Tibial nerve (tissue), 4 donors: ENCODE measurements around the gene IQUB. TPM values are rescaled to one million over a fixed set of nuclear protein-coding genes. Genes with fewer than 3 reads are reported as not detected.
"Not testable (repeated sequence)": the region's sequence is repeated elsewhere in the genome, so short reads cannot be mapped to it uniquely, and the experiment has no call there.

Experiments
- DNase-seq, 2 donors: peaks; one replicate each; pipeline ENCODE4 v3.0.0-alpha.2; 2019; ENCODE audit warnings: low spot score in 2 of 2
- H3K27ac ChIP-seq, 4 donors: fragments of 200-600 bp; sonication (generic) in 3 of 4; one replicate each; pipeline ENCODE4 v1.5.1; 2017 to 2019; ENCODE audit warnings: mild to moderate bottlenecking in 1 of 4
- H3K27me3 ChIP-seq, 2 donors: fragments of 200-600 bp; sonication (generic) in 1 of 2; one replicate each; pipeline versions ENCODE4 v1.5.1 to v1.6.0; 2017 to 2019
- H3K36me3 ChIP-seq, 3 donors: fragments of 200-600 bp; sonication (generic); one replicate each; pipeline ENCODE4 v1.5.1; 2018 to 2019
- H3K4me1 ChIP-seq, 4 donors: fragments of 200-600 bp; sonication (generic) in 3 of 4; one replicate each; pipeline ENCODE4 v1.5.1; 2017 to 2019
- H3K4me3 ChIP-seq, 4 donors: fragments of 200-600 bp; sonication (generic) in 3 of 4; one replicate each; pipeline ENCODE4 v1.5.1; 2017 to 2019; ENCODE audit warnings: mild to moderate bottlenecking in 1 of 4, moderate library complexity in 1 of 4
- H3K9me3 ChIP-seq, 4 donors: fragments of 200-600 bp; sonication (generic) in 3 of 4; one replicate each; pipeline ENCODE4 v1.5.1; 2017 to 2019
- EP300 ChIP-seq, 2 donors: sonication (generic); formaldehyde crosslinking; IDR thresholded peaks; one replicate each; pipeline ENCODE4 v1.6.1; 2017; ENCODE audit warnings: antibody characterized with exemption in 2 of 2, mild to moderate bottlenecking in 1 of 2
- POLR2A ChIP-seq, 2 donors: fragments of 450-650 bp; IDR thresholded peaks; one replicate each; pipeline ENCODE4 v1.6.1; 2017; ENCODE audit warnings: antibody characterized with exemption in 2 of 2, mild to moderate bottlenecking in 2 of 2, moderate library complexity in 2 of 2
- WGBS, 2 donors: methylation state at CpG; one replicate each; pipeline ENCODE4 v1.1.5; 2018; 5-methylcytosine and 5-hydroxymethylcytosine counted together
- total RNA-seq, 4 donors: library from RNA; depleted of rRNA; stranded (reverse); fragments of >200 nt; gene quantifications; one replicate each; pipeline ENCODE4 v1.1.0, GENCODE V29; 2016
- TF ChIP-seq, protein P1 (sequence below), 5 experiments: fragments of 200-600 bp in 3 of 5; fragments of 450-650 bp in 2 of 5; sonication (generic) in 3 of 5; IDR thresholded peaks; one replicate each; pipeline ENCODE4 v1.5.1; 2016 to 2019; ENCODE audit warnings: antibody characterized with exemption in 5 of 5, mild to moderate bottlenecking in 3 of 5, moderate library complexity in 2 of 5

Gene IQUB
- total RNA-seq, 4 donors from 2014 or later: 1.8 to 5.4 (median 2.8) TPM

- peak overlapping the region in 3 of 4 donors; percentile 14 to 95 (median 88) for H3K27ac ChIP-seq
- no peaks in the 10 kb centered on the region for H3K9me3 ChIP-seq
- H3K27me3 ChIP-seq: no peaks in the 10 kb centered on the region
- peak overlapping the region; percentile 50 to 70 (median 60) for H3K4me3 ChIP-seq
- TF ChIP-seq, protein P1, sequence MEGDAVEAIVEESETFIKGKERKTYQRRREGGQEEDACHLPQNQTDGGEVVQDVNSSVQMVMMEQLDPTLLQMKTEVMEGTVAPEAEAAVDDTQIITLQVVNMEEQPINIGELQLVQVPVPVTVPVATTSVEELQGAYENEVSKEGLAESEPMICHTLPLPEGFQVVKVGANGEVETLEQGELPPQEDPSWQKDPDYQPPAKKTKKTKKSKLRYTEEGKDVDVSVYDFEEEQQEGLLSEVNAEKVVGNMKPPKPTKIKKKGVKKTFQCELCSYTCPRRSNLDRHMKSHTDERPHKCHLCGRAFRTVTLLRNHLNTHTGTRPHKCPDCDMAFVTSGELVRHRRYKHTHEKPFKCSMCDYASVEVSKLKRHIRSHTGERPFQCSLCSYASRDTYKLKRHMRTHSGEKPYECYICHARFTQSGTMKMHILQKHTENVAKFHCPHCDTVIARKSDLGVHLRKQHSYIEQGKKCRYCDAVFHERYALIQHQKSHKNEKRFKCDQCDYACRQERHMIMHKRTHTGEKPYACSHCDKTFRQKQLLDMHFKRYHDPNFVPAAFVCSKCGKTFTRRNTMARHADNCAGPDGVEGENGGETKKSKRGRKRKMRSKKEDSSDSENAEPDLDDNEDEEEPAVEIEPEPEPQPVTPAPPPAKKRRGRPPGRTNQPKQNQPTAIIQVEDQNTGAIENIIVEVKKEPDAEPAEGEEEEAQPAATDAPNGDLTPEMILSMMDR (IDR thresholded peaks at IDR 0.05): no peak
- TF ChIP-seq EP300 (IDR thresholded peaks at IDR 0.05) (no peak), POLR2A (IDR thresholded peaks at IDR 0.05) (no peak)
- no peaks in the 10 kb centered on the region for H3K36me3 ChIP-seq
- H3K4me1 ChIP-seq: peaks cover 0 to 24% (median 2%) of the 10 kb centered on the region in 4 donors
- DNase-seq: peak in 1 of 2 donors; percentile 7
- WGBS, 2 donors: 5 to 6% methylated on average over 7 to 9 of the region's 9 CpGs
Observed at GRCh38 chr7:123533929-123534382, 439 bp downstream of the IQUB start.

- TF ChIP-seq POLR2A (IDR thresholded peaks at IDR 0.05) (no peak), EP300 (IDR thresholded peaks at IDR 0.05) (no peak)
- TF ChIP-seq, protein P1 (IDR thresholded peaks at IDR 0.05): no peak
- DNase-seq: no peak
- no peaks in the 10 kb centered on the region for H3K36me3 ChIP-seq
- H3K4me3 ChIP-seq: peak overlapping the region in 1 of 4 donors; percentile 69
- WGBS, 2 donors: 88 to 92% methylated on average over 3 of the region's 3 CpGs
- H3K9me3 ChIP-seq: no peaks in the 10 kb centered on the region
- H3K27ac ChIP-seq: no peak overlapping the region
- peaks cover 0 to 24% (median 2%) of the 10 kb centered on the region in 4 donors for H3K4me1 ChIP-seq
- no peaks in the 10 kb centered on the region for H3K27me3 ChIP-seq
Observed at GRCh38 chr7:123533553-123533917, 860 bp downstream of the IQUB start.

DNA sequence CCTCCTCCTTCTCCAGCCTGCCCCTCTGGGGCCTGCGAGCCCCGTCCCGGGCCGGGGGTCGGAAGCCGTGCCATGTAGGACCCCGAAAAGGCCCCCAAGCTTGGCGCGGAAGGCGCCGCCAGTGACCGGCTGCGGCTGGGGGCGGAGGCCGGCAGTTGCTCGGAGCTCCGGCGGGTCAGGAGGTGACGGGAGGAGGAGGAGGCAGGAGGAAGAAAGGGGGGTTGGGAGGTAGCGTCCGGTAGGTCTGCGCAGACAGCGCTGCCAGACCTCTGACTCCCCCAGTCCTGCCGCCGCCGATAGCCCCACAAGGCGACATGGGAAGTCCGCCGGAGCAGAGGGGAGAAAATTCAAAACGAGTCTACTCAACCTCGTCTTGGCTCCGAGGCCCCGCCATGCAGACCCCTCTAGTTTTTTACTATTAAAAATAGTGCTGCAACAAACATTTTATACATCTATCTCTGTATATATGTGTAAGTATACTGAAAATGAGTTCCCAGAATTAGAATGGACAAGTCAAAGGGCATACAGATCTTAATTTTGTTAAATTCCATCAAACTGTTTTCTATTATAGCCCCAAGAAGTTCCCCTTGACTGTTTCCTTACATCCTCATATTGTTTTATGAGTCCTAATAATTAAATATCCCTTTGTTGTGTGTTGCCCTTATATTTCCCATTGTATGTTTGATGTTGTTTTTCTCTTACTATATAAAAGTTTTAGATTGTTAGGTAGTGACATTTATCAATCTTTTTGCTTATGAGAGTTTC lies 1.4 kb downstream of the IQUB start:
- WGBS, 2 donors: 5 to 6% methylated on average over 18 to 32 of the region's 33 CpGs
- H3K27ac ChIP-seq, DNase-seq: not testable (repeated sequence)

GRCh38 chr7:123532343-123532742 lies 2.1 kb downstream of the IQUB start:
- 13 to 20% methylated on average over 6 of the region's 14 CpGs for WGBS, 2 donors
- peak overlapping the region in 3 of 4 donors; percentile 21 to 50 (median 37) for H3K4me3 ChIP-seq
- H3K36me3 ChIP-seq, H3K9me3 ChIP-seq, H3K27me3 ChIP-seq, H3K27ac ChIP-seq, DNase-seq: not testable (repeated sequence)
- H3K4me1 ChIP-seq: peaks cover 0 to 24% (median 2%) of the 10 kb centered on the region in 4 donors

More for the DNA sequence above, 1.4 kb downstream of the IQUB start:
- H3K27me3 ChIP-seq, H3K36me3 ChIP-seq, H3K9me3 ChIP-seq: not testable (repeated sequence)
- H3K4me1 ChIP-seq: peaks cover 0 to 24% (median 2%) of the 10 kb centered on the region in 4 donors
- H3K4me3 ChIP-seq: peak overlapping the region in 3 of 4 donors; percentile 21 to 50 (median 37)

GRCh38 chr7:123530035-123530591 lies 4.3 kb downstream of the IQUB start:
- DNase-seq, H3K36me3 ChIP-seq, H3K4me3 ChIP-seq, H3K9me3 ChIP-seq, H3K27ac ChIP-seq, H3K27me3 ChIP-seq: not testable (repeated sequence)
- WGBS, 2 donors: 96 to 99% methylated on average over 12 to 13 of the region's 13 CpGs
- peaks cover 0 to 19% (median 2%) of the 10 kb centered on the region in 4 donors for H3K4me1 ChIP-seq

DNA sequence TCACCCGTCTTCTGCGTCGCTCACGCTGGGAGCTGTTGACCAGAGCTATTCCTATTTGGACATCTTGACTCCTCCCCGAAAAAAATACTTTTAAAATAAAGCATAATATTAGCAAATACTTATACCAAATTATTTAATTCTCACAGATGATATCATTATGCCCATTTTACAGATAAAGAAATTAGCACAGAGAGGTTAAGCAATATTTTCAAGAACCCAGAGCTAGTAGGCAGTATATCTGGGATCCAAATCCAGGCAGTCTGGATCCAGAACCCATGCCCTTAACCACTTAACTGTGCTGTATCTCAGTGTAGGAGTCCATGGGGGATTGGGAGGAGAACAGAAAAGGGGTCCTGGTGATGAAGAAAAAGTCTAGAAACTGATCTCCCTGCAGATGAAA lies 6.1 kb downstream of the IQUB start:
- Histone ChIP-seq H3K27ac (no peak overlapping the region), H3K36me3 (no peaks in the 10 kb centered on the region), H3K9me3 (no peaks in the 10 kb centered on the region), H3K4me3 (no peak overlapping the region), H3K4me1 (peaks cover 0 to 8% (median 0%) of the 10 kb centered on the region in 4 donors), H3K27me3 (no peaks in the 10 kb centered on the region)
- WGBS, 2 donors: 92 to 98% methylated on average over 5 of the region's 5 CpGs
- no peak for DNase-seq
- TF ChIP-seq POLR2A (IDR thresholded peaks at IDR 0.05): no peak

DNA sequence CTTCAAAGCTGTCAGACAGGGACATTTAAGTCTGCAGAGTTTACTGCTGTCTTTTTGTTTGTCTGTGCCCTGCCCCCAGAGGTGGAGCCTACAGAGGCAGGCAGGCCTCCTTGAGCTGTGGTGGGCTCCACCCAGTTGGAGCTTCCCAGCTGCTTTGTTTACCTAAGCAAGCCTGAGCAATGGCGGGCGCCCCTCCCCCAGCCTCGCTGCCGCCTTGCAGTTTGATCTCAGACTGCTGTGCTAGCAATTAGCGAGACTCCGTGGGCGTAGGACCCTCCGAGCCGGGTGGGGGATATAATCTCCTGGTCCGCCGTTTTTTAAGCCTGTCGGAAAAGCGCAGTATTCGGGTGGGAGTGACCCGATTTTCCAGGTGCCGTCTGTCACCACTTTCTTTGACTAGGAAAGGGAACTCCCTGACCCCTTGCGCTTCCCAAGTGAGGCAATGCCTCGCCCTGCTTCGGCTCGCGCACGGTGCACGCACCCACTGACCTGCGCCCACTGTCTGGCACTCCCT lies 6.6 kb downstream of the IQUB start:
- H3K36me3 ChIP-seq, H3K27me3 ChIP-seq, H3K4me1 ChIP-seq, H3K4me3 ChIP-seq, H3K27ac ChIP-seq, DNase-seq, H3K9me3 ChIP-seq: not testable (repeated sequence)
- 92 to 93% methylated on average over 22 to 24 of the region's 24 CpGs for WGBS, 2 donors

DNA sequence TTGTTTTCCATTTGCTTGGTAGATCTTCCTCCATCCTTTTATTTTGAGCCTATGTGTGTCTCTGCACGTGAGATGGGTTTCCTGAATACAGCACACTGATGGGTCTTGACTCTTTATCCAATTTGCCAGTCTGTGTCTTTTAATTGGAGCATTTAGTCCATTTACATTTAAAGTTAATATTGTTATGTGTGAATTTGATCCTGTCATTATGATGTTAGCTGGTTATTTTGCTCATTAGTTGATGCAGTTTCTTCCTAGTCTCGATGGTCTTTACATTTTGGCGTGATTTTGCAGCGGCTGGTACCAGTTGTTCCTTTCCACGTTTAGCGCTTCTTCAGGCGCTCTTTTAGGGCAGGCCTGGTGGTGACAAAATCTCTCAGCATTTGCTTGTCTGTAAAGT lies 7.9 kb downstream of the IQUB start:
- H3K36me3 ChIP-seq, DNase-seq, H3K4me1 ChIP-seq, H3K27me3 ChIP-seq, H3K27ac ChIP-seq, H3K4me3 ChIP-seq, H3K9me3 ChIP-seq: not testable (repeated sequence)
- 96 to 97% methylated on average over 6 of the region's 7 CpGs for WGBS, 2 donors
